Measurements from ENCODE around the gene GLI3. TPM values are rescaled to one million over a fixed set of nuclear protein-coding genes. Genes with fewer than 3 reads are reported as not detected.
A peak's percentile ranks its signal among the peaks of the same experiment; 100 is the strongest.

GLI3 gene
- total RNA-seq, 4 donors from 2014 or later = 23.1 to 41.3 (median 24.6) TPM

- Histone ChIP-seq H3K4me3 (no peak overlapping the region), H3K9me3 (no peaks in the 10 kb centered on the region), H3K27me3 (no peaks in the 10 kb centered on the region), H3K36me3 (no peaks in the 10 kb centered on the region), H3K4me1 (peaks cover 58% of the 10 kb centered on the region), H3K27ac (no peak overlapping the region)
- TF ChIP-seq POLR2A (IDR thresholded peaks at IDR 0.05) (no peak), POLR2AphosphoS5 (IDR thresholded peaks at IDR 0.05) (peak in 1 of 3 donors; percentile 30), EP300 (IDR thresholded peaks at IDR 0.05) (no peak), CTCF (IDR thresholded peaks at IDR 0.05) (no peak)
- no peak for DNase-seq (ENCODE audit: low spot score in 2 of 2)
- 93% methylated on average over 5 of the region's 5 CpGs for WGBS
Observed at GRCh38 chr7:42104231-42104630, 132.8 kb downstream of the GLI3 start.

GRCh38 chr7:42103456-42103855 is 133.6 kb downstream of the GLI3 start:
- Histone ChIP-seq H3K27me3 (no peaks in the 10 kb centered on the region), H3K9me3 (no peaks in the 10 kb centered on the region), H3K4me1 (peaks cover 54% of the 10 kb centered on the region), H3K27ac (no peak overlapping the region), H3K4me3 (no peak overlapping the region), H3K36me3 (no peaks in the 10 kb centered on the region)
- DNase-seq (ENCODE audit: low spot score in 2 of 2) = no peak
- 70% methylated on average over 2 of the region's 2 CpGs for WGBS
- TF ChIP-seq CTCF (IDR thresholded peaks at IDR 0.05) (no peak), POLR2AphosphoS5 (IDR thresholded peaks at IDR 0.05) (no peak), EP300 (IDR thresholded peaks at IDR 0.05) (no peak), POLR2A (IDR thresholded peaks at IDR 0.05) (no peak)

- Histone ChIP-seq H3K27me3 (no peaks in the 10 kb centered on the region), H3K9me3 (no peaks in the 10 kb centered on the region), H3K4me3 (no peak overlapping the region), H3K36me3 (no peaks in the 10 kb centered on the region), H3K27ac (no peak overlapping the region), H3K4me1 (peaks cover 53% of the 10 kb centered on the region)
- 94% methylated on average over 3 of the region's 3 CpGs for WGBS
- DNase-seq (ENCODE audit: low spot score in 2 of 2) = no peak
- TF ChIP-seq EP300 (IDR thresholded peaks at IDR 0.05) = no peak
- TF ChIP-seq POLR2A (IDR thresholded peaks at IDR 0.05) = no peak
- TF ChIP-seq CTCF (IDR thresholded peaks at IDR 0.05) = no peak
- TF ChIP-seq POLR2AphosphoS5 (IDR thresholded peaks at IDR 0.05) = no peak
Observed at GRCh38 chr7:42103020-42103419, 134.0 kb downstream of the GLI3 start.

- TF ChIP-seq EP300 (IDR thresholded peaks at IDR 0.05) (no peak), POLR2AphosphoS5 (IDR thresholded peaks at IDR 0.05) (no peak), POLR2A (IDR thresholded peaks at IDR 0.05) (no peak)
- Histone ChIP-seq H3K9me3 (no peaks in the 10 kb centered on the region), H3K36me3 (no peaks in the 10 kb centered on the region), H3K27me3 (no peaks in the 10 kb centered on the region), H3K4me1 (peaks cover 53% of the 10 kb centered on the region), H3K4me3 (no peak overlapping the region), H3K27ac (no peak overlapping the region)
- WGBS = 93% methylated on average over 4 of the region's 4 CpGs
- no peak for DNase-seq (ENCODE audit: low spot score in 2 of 2)
Observed at GRCh38 chr7:42102301-42102700, 134.7 kb downstream of the GLI3 start.

- no peak for TF ChIP-seq POLR2A (IDR thresholded peaks at IDR 0.05)
- no peak for TF ChIP-seq POLR2AphosphoS5 (IDR thresholded peaks at IDR 0.05)
- TF ChIP-seq EP300 (IDR thresholded peaks at IDR 0.05) = no peak
- TF ChIP-seq CTCF (IDR thresholded peaks at IDR 0.05) = no peak
- Histone ChIP-seq H3K4me1 (peaks cover 45% of the 10 kb centered on the region), H3K4me3 (no peak overlapping the region), H3K36me3 (no peaks in the 10 kb centered on the region), H3K9me3 (no peaks in the 10 kb centered on the region), H3K27ac (peak overlapping the region; percentile 65), H3K27me3 (no peaks in the 10 kb centered on the region)
- DNase-seq (ENCODE audit: low spot score in 2 of 2) = no peak
- WGBS = 75% methylated on average over 2 of the region's 2 CpGs
Observed at GRCh38 chr7:42100156-42100508, 136.9 kb downstream of the GLI3 start.

Data from suprapubic skin (tissue), 4 donors.